Measurements from ENCODE around the gene ST6GALNAC5.

Gene ST6GALNAC5

GRCh38 chr1:77018311-77018710 is 151.0 kb downstream of the ST6GALNAC5 start:
- H3K27me3 ChIP-seq (ENCODE audit: low read depth): 0 out of 2 replicates have a peak, but pooled peaks cover 2% of the 10 kb centered on the region
- no peaks in the 10 kb centered on the region for H3K9me3 ChIP-seq
- no peak for DNase-seq (ENCODE audit: low spot score in 2 of 2)
- in situ Hi-C loops (cut with MboI; ENCODE audit: low sequenced_read_pairs): no loop called here
- H3K4me3 ChIP-seq: no peak overlapping the region
- no peaks in the 10 kb centered on the region for H3K4me1 ChIP-seq
- H3K36me3 ChIP-seq (replicated peaks): no peaks in the 10 kb centered on the region

DNA sequence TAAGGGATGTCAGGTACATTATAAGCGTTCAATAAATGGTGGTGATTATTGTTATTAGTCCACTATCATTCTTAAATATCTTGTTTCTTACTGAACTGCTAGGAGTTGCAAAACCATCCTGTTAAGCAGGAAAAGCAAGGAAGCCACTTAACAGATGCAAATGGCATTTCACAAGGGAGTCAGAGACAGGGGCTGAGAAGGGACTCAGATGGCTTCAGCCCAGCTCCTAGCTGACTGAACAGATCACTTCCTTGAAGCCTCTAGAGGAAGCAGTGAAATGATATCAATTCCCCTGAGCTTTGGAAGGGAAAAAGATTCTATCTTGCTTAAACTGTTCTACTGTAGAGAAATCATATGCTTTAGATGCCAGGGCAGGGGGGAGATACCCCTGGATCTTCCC is 151.5 kb downstream of the ST6GALNAC5 start:
- no peaks in the 10 kb centered on the region for H3K9me3 ChIP-seq
- H3K4me3 ChIP-seq: no peak overlapping the region
- no peaks in the 10 kb centered on the region for H3K36me3 ChIP-seq (replicated peaks)
- 0 out of 2 replicates have a peak, but pooled peaks cover 2% of the 10 kb centered on the region for H3K27me3 ChIP-seq (ENCODE audit: low read depth)
- no peaks in the 10 kb centered on the region for H3K4me1 ChIP-seq
- in situ Hi-C loops (cut with MboI; ENCODE audit: low sequenced_read_pairs): no loop called here
- no peak for DNase-seq (ENCODE audit: low spot score in 2 of 2)

DNA sequence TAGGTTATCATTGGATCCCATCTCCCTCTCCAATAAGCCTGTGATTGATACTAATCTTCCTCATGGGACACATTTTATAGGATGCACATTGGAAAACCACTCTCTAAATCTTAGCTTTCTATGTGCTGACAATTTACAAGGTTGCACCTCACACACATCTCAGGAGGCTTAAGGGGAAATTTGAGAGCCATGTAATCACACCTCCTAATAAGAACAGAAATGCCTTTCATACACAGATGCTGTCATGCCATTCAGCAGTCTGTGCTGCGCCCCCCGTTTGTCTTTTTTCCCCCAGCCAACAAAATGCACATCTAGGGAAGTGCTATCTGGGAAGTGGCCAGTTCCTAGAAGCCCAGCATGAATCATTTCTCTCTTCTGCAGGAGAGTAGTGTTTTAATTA is 154.5 kb downstream of the ST6GALNAC5 start:
- Histone ChIP-seq H3K36me3 (replicated peaks) (no peaks in the 10 kb centered on the region), H3K4me1 (no peaks in the 10 kb centered on the region), H3K9me3 (no peaks in the 10 kb centered on the region), H3K4me3 (no peak overlapping the region), H3K27me3 (ENCODE audit: low read depth) (0 out of 2 replicates have a peak, but pooled peaks cover 2% of the 10 kb centered on the region)
- DNase-seq (ENCODE audit: low spot score in 2 of 2): no peak
- in situ Hi-C loops (cut with MboI; ENCODE audit: low sequenced_read_pairs): no loop called here

GRCh38 chr1:77024500-77024899 is 157.2 kb downstream of the ST6GALNAC5 start:
- Histone ChIP-seq H3K4me1 (no peaks in the 10 kb centered on the region), H3K4me3 (no peak overlapping the region), H3K9me3 (no peaks in the 10 kb centered on the region), H3K27me3 (ENCODE audit: low read depth) (no peaks in the 10 kb centered on the region), H3K36me3 (replicated peaks) (no peaks in the 10 kb centered on the region)
- DNase-seq (ENCODE audit: low spot score in 2 of 2): no peak
- in situ Hi-C loops (cut with MboI; ENCODE audit: low sequenced_read_pairs): no loop called here

- Histone ChIP-seq H3K4me3 (no peak overlapping the region), H3K4me1 (no peaks in the 10 kb centered on the region), H3K36me3 (replicated peaks) (no peaks in the 10 kb centered on the region), H3K9me3 (no peaks in the 10 kb centered on the region), H3K27me3 (ENCODE audit: low read depth) (no peaks in the 10 kb centered on the region)
- in situ Hi-C loops (cut with MboI; ENCODE audit: low sequenced_read_pairs): no loop called here
- no peak for DNase-seq (ENCODE audit: low spot score in 2 of 2)
Measured at GRCh38 chr1:77025599-77025998, 158.3 kb downstream of the ST6GALNAC5 start.

DNA sequence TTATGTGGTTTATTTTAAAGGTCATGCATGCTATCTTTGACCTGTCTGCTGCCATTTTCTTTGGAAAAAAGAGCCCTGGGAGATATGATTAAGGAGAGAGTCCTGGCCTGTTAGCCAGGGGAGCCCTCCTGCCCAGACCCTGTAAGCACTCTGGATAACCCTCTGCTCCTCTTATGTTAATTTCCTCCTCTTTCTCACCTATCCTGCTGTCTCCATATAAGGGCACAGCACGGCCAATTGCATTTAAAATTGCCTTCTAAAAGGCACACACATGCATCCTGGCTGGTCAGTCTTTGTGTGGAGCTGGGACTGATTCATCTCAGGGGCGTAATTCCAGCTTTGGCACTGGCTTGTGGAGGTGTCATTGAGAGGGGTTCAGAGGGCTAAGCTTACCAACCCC is 158.9 kb downstream of the ST6GALNAC5 start:
- in situ Hi-C loops (cut with MboI; ENCODE audit: low sequenced_read_pairs): no loop called here

GRCh38 chr1:77026640-77027039 is 159.4 kb downstream of the ST6GALNAC5 start:
- Histone ChIP-seq H3K9me3 (no peaks in the 10 kb centered on the region), H3K36me3 (replicated peaks) (no peaks in the 10 kb centered on the region), H3K4me1 (no peaks in the 10 kb centered on the region), H3K4me3 (no peak overlapping the region), H3K27me3 (ENCODE audit: low read depth) (no peaks in the 10 kb centered on the region)
- in situ Hi-C loops (cut with MboI; ENCODE audit: low sequenced_read_pairs): no loop called here
- no peak for DNase-seq (ENCODE audit: low spot score in 2 of 2)

More for the DNA sequence above, 158.9 kb downstream of the ST6GALNAC5 start:
- Histone ChIP-seq H3K27me3 (ENCODE audit: low read depth) (no peaks in the 10 kb centered on the region), H3K9me3 (no peaks in the 10 kb centered on the region), H3K4me3 (no peak overlapping the region), H3K36me3 (replicated peaks) (no peaks in the 10 kb centered on the region), H3K4me1 (no peaks in the 10 kb centered on the region)
- DNase-seq (ENCODE audit: low spot score in 2 of 2): no peak

GRCh38 chr1:77027847-77028246 is 160.6 kb downstream of the ST6GALNAC5 start:
- H3K4me3 ChIP-seq: no peak overlapping the region
- no peaks in the 10 kb centered on the region for H3K4me1 ChIP-seq
- H3K27me3 ChIP-seq (ENCODE audit: low read depth): no peaks in the 10 kb centered on the region
- no peak for DNase-seq (ENCODE audit: low spot score in 2 of 2)
- no peaks in the 10 kb centered on the region for H3K36me3 ChIP-seq (replicated peaks)
- in situ Hi-C loops (cut with MboI; ENCODE audit: low sequenced_read_pairs): no loop called here
- no peaks in the 10 kb centered on the region for H3K9me3 ChIP-seq

DNA sequence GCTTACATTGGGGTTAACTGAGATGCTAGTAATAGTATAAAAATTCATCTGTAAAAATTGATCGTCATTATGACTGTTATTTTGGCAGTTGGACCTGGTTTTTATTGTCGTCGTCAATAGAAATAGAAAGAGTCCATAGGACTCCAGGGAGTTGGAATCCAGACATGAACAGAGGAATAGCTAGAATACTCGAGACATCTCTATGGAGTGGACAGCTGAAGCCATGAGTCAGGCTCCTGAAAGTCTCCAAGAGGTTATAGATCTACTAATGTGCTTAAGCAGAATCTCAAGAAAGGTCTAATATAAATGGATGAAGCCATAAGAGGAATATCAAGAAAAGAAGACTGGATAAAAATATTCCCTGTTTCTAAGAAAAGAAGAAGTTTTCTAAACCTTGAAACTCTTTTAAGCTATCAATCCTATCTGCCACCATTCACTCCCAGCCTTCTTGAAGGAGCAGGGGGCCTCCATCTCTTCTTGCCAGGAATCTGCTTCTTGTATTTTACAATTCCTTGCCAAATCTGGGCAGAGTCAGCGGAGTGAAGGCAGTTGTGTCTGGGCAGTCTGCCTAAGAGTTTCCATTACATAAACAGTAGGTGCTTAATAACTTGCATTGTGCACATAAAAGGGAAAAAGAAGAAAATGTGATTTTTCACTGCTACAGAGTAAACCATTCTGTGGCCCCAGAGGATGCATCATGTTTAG is 163.3 kb downstream of the ST6GALNAC5 start:
- in situ Hi-C loops (cut with MboI; ENCODE audit: low sequenced_read_pairs): no loop called here
- Histone ChIP-seq H3K36me3 (replicated peaks) (no peaks in the 10 kb centered on the region), H3K4me1 (no peaks in the 10 kb centered on the region), H3K9me3 (no peaks in the 10 kb centered on the region), H3K4me3 (no peak overlapping the region), H3K27me3 (ENCODE audit: low read depth) (no peaks in the 10 kb centered on the region)
- no peak for DNase-seq (ENCODE audit: low spot score in 2 of 2)

GRCh38 chr1:77031106-77031662 is 163.9 kb downstream of the ST6GALNAC5 start:
- Histone ChIP-seq H3K4me3 (no peak overlapping the region), H3K9me3 (no peaks in the 10 kb centered on the region), H3K4me1 (no peaks in the 10 kb centered on the region), H3K27me3 (ENCODE audit: low read depth) (no peaks in the 10 kb centered on the region), H3K36me3 (replicated peaks) (no peaks in the 10 kb centered on the region)
- DNase-seq (ENCODE audit: low spot score in 2 of 2): no peak
- in situ Hi-C loops (cut with MboI; ENCODE audit: low sequenced_read_pairs): no loop called here

DNA sequence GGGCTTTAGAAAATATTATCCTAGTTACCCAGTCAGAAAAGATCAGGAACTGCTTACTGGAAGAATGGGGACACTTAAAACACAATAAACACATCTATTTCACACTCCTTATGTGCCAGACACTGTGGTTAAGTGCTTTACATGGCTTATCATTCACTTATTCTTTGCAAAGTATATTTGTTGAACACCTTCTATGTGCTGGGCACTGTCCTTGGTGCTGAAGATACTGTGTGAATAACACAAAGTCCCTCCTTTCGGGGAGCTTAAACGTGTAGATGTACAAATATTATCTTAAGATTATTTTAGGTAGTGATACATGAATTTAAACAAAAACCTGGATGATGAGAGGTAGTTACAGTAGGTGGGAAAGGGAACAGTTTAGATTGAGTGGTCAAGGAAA is 169.3 kb downstream of the ST6GALNAC5 start:
- in situ Hi-C loops (cut with MboI; ENCODE audit: low sequenced_read_pairs): no loop called here
- Histone ChIP-seq H3K36me3 (replicated peaks) (no peaks in the 10 kb centered on the region), H3K4me1 (no peaks in the 10 kb centered on the region), H3K27me3 (ENCODE audit: low read depth) (no peaks in the 10 kb centered on the region), H3K9me3 (no peaks in the 10 kb centered on the region), H3K4me3 (no peak overlapping the region)
- DNase-seq (ENCODE audit: low spot score in 2 of 2): peak in 1 of 2 experiments; percentile 38

DNA sequence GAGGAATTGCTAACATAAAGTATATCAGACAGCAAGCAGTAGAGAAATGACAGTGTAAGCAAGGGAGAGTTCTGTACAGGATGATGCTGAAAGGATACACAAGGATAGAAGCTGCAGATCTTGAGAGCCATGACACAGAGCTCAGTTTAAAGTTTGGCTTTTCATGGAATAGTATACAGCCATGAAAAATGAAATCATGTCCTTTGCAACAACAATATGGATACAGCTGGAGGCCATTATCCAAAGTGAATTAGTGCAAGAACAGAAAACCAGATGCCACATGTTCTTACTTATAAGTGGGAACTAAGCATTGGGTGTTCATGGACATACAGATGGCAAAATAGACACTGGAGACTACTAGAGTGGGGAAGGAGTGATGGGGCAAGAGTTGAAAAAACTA is 169.8 kb downstream of the ST6GALNAC5 start:
- H3K4me1 ChIP-seq: no peaks in the 10 kb centered on the region
- in situ Hi-C loops (cut with MboI; ENCODE audit: low sequenced_read_pairs): no loop called here
- H3K4me3 ChIP-seq: no peak overlapping the region
- no peaks in the 10 kb centered on the region for H3K9me3 ChIP-seq
- H3K36me3 ChIP-seq (replicated peaks): no peaks in the 10 kb centered on the region
- DNase-seq (ENCODE audit: low spot score in 2 of 2): no peak
- H3K27me3 ChIP-seq (ENCODE audit: low read depth): no peaks in the 10 kb centered on the region

DNA sequence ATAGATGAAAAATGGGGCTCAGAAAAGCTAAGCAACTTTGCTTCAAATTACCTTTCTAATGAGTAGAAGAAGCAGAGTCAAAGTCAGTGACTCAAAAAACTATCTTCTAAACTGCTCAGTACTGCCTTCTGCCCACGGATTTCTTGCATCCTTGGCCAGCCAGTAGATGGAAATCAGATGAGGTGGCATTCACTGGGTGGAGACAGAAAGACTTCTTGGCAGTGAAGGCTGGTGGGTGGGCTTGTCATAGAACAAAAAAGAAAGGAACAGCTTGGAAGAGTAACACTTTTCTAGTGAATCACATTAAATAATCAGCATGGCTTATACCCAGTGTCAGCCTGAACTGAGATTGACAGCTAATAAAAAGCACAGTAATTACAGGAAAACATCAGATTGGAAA is 170.7 kb downstream of the ST6GALNAC5 start:
- no peak for DNase-seq (ENCODE audit: low spot score in 2 of 2)
- H3K9me3 ChIP-seq: no peaks in the 10 kb centered on the region
- no peak overlapping the region for H3K4me3 ChIP-seq
- no peaks in the 10 kb centered on the region for H3K4me1 ChIP-seq
- H3K36me3 ChIP-seq (replicated peaks): no peaks in the 10 kb centered on the region
- in situ Hi-C loops (cut with MboI; ENCODE audit: low sequenced_read_pairs): no loop called here
- H3K27me3 ChIP-seq (ENCODE audit: low read depth): no peaks in the 10 kb centered on the region

DNA sequence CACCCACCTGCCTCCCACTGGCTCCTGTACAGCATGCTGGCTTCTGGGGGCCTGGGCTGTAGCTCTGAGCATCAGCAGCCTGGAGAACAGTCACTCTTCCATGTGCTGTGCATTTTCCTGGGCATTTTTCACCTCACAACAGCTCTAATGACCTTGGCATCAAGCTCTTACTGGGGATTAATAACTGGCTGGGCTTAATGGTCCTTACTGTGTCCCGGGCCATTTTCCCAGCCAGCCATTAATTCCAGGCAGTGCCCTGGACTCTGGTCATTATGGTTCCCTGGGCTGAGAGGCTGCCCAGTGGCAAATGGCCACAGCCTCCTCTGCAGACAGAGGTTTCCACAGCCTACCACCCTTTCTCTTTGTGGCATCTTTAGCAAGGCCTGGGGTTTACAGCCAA is 171.8 kb downstream of the ST6GALNAC5 start:
- Histone ChIP-seq H3K4me3 (no peak overlapping the region), H3K27me3 (ENCODE audit: low read depth) (no peaks in the 10 kb centered on the region), H3K9me3 (no peaks in the 10 kb centered on the region), H3K36me3 (replicated peaks) (no peaks in the 10 kb centered on the region), H3K4me1 (no peaks in the 10 kb centered on the region)
- in situ Hi-C loops (cut with MboI; ENCODE audit: low sequenced_read_pairs): no loop called here
- DNase-seq (ENCODE audit: low spot score in 2 of 2): no peak

DNA sequence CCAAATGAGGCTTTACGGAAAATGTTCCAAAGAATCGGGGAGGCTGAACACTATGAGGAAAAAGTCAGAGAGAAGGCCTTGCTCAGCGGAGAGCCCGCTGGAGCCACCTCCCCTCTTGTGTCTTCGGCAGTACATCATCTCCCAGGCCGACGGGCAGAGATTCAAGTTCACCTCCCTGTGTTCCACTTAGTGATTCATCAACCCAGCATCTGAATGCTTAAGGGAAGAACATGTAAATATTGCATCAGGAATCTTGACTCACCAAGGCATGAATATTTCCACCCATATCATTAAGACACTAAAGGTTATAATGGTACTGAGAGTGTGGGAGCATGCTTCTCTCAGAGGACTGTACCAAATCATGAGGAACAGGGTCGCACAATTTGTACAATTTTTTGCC is 172.5 kb downstream of the ST6GALNAC5 start:
- Histone ChIP-seq H3K9me3 (no peaks in the 10 kb centered on the region), H3K4me3 (no peak overlapping the region), H3K4me1 (no peaks in the 10 kb centered on the region), H3K27me3 (ENCODE audit: low read depth) (no peaks in the 10 kb centered on the region), H3K36me3 (replicated peaks) (no peaks in the 10 kb centered on the region)
- in situ Hi-C loops (cut with MboI; ENCODE audit: low sequenced_read_pairs): no loop called here
- DNase-seq (ENCODE audit: low spot score in 2 of 2): no peak
